GM12892 (cell line): Measurements from ENCODE around the gene EPB41. TPM values are rescaled to one million over a fixed set of nuclear protein-coding genes. Genes with fewer than 3 reads are reported as not detected.
"Not testable (repeated sequence)": the region's sequence is repeated elsewhere in the genome, so short reads cannot be mapped to it uniquely, and the experiment has no call there.

Experiments used
- DNase-seq: peaks from one replicate; pipeline ENCODE4 v3.0.0; 2011; ENCODE audit not compliant: insufficient read length
- FAIRE-seq: peaks from 2 replicates; lab custom pipeline; 2011; peaks lifted over from hg19 to GRCh38; lab: Jason Lieb, UNC
- POLR2A ChIP-seq: IDR thresholded peaks from 2 replicates; pipeline ENCODE4 v1.6.1; 2011; ENCODE audit warnings: low read depth, low read length, control low read depth
- POLR2AphosphoS5 ChIP-seq: IDR thresholded peaks from 2 replicates; pipeline ENCODE4 v1.6.1; 2011; ENCODE audit warnings: low read depth, low read length, control low read depth
- TAF1 ChIP-seq: IDR thresholded peaks from 2 replicates; pipeline ENCODE4 v1.6.1; 2011; ENCODE audit warnings: low read depth, mild to moderate bottlenecking, control low read depth, low read length, borderline replicate concordance
- polyA plus RNA-seq: library from polyadenylated mRNA; unstranded; fragments of >200 nt; gene quantifications from one replicate; pipeline ENCODE4 v1.2.1, GENCODE V29; 2012; ENCODE audit warnings: missing spikeins, inconsistent platforms; ENCODE audit not compliant: missing spikeins

Gene EPB41
- 19.1 TPM for polyA plus RNA-seq

DNA sequence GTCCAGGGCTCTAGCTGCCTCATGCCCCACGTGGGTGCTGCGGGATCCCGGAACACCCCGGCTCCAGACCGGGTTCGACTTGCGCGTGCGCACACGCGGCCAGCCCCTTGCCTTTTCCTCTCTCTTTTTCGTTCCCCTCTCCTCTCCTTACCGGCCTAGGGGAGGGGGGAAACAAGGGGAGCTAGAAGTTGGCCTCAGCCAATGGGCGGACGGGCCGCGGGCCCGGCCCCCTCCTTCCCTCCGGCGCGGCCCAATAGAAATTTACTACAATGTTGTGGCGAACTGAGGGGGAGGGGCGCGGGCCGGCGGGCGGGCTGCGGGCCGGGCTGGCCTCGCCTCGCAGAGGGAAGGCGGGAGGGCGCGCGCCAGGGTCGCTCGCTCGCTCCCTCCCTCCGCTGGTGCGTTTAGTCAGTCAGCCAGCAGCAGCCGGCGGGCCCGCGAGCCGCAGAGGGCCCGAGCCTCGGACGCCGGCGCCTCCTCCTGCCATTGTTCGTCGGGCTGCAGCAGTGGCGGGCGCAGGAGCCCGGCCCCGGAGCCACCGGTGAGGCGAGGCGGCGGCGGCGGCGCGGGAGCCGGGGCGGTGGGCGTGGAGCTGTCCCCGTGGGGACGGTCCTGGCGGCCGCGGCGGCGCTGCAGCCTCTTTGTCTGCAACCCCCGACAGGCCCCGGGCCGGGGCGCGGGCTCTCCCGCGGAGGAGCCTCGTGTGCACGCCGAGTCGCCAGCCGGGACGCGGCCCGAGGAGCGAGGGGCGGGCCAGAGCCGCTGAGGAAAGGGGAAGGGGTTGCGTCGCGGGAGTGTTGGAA lies at the start of gene EPB41:
Gene EPB41 (plus strand): TSS at position 342 of the 803 bp plus-strand sequence. CDS start 72,869 bp downstream, outside the sequence.
- FAIRE-seq: peak; percentile 95
- TF ChIP-seq POLR2AphosphoS5 (no peak), POLR2A (no peak; the same call in 1 of the 2 replicates), TAF1 (0 out of 2 replicates have a peak, but pooled peaks have one; percentile 9)
- peak; percentile 97 for DNase-seq

DNA sequence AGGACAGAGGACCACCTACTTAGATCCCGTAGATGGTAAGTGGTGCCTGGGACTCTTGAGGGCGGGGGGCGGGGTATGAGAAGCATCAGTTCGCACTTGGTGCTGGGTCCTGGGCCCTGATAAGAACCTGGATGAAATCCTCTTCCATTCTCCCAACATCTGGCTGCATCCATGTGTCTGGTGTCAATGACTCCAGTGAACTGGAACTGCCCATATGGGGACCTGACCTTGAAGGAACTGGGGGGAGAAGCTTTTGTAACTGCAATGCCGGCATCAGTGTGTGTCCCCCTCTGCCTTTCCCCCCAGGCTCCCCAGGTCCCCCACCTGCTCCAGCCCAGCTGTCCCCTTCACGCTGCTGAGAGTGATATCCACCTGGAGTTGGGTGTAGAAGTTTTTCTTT lies 49.7 kb upstream of the EPB41 start:
- FAIRE-seq (no peak), DNase-seq (no peak)
- TF ChIP-seq TAF1: no peak
- no peak for TF ChIP-seq POLR2AphosphoS5
- no peak for TF ChIP-seq POLR2A

DNA sequence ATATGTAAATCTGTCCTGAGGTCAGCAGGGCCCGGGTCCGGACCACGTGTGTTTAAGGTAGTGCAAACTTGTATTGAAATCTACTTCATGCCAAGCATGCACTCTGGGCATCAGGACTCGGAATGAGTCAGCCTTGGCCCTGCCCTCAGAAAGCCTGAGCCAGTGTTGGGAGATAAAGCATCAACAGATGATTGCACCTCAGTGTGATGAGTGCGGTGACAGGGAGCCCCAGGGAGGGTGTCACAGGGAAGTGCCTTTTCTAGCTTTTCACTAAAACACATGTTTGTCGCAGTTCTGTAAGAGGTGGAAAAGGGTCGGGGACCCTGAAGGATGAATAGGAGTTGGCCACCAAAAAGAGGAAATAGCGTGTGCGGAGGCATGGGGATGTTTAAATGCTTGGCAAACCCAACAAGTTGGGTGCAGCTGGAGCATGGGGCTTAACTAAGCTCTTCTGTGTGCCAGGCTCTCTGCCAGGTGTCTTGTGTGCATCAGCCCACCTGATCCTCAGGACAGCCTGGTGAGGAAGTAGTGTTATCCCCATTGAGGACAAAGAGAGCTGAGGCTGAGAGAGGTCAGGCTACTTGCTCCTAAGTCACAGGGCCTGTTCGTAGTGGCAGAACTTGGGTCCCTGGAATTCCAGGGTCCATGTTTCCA lies 48.2 kb upstream of the EPB41 start:
- DNase-seq: no peak
- no peak for FAIRE-seq
- no peak for TF ChIP-seq POLR2AphosphoS5
- TF ChIP-seq POLR2A: no peak
- TF ChIP-seq TAF1: no peak

DNA sequence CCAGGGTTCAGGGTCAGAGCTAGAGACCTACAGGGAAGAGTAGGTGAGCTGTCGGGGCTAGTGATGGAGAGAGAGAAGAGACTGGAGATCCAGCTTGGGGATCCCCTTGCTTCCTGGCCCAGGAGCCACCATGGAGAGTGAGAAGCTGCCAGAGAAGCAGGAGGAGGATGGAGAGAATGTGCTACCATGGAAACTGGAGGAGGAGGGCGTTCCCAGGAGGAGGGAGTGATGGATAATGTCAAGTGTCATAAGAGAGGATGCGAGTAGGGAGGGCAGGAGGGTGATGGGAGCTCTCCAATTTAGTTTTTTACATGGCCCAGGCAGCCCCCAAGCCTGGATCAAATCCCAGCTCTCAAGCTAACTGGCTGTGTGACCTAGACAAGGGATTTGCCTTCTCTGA lies 46.5 kb upstream of the EPB41 start:
- DNase-seq (no peak), FAIRE-seq (no peak)
- TF ChIP-seq TAF1 (no peak), POLR2A (no peak), POLR2AphosphoS5 (no peak)

DNA sequence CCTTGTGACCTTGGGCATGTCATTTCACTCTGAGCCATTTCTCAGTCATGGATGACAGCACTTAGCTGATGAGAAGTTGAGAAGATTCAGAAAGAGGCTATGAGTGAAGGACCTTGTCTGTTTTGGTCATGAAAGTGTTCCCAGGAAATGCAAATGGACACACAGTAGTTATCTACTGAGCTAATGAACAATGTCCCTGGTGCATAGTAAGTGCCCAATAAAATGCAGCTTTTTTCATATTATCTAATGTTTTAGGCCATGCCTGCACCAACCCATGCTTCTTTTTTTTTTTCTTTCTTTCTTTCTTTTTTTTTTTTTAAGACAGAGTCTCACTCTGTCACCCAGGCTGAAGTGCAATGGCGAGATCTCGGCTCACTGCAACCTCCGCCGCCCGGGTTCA lies 44.4 kb upstream of the EPB41 start:
- TF ChIP-seq TAF1 (no peak), POLR2AphosphoS5 (no peak), POLR2A (no peak)
- no peak for FAIRE-seq
- no peak for DNase-seq

DNA sequence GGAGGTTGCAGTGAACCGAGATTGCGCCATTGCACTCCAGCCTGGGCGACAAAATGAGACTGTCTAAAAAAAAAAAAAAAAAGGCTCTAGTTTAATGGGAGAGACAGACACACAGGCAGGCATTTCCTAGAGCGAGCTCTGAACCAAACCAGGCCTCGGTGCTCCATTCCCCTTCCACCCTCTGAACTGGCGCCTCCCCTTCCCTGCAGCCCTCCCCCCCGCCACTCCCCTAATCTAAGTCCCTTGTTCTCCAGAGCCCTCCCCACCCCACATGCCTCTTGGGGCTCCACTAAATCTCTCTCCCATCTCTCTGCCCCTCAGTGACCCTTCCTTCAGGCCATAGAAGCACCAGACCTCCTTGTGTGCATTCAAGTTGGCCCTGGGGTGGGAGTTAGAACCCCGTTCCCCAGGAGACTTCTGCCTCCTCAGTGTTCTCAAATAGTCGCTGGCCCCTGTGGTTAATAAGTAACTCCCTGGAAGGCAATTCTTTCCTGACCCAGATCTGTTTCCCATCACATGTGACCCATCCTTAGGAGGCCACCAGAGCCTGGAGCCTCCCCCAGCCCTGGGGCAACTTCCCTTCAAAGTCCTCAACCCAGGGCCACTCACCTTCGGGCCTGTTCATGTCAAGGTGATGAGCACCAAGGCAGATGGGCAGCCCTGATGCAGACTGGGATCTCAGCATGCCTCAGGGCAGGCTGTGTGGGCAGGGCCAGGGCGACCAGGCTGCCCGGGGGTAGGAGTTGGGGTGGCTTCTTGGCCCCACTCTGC lies 42.6 kb upstream of the EPB41 start:
- no peak for FAIRE-seq
- TF ChIP-seq POLR2A: no peak
- no peak for TF ChIP-seq POLR2AphosphoS5
- TF ChIP-seq TAF1: no peak
- no peak for DNase-seq

DNA sequence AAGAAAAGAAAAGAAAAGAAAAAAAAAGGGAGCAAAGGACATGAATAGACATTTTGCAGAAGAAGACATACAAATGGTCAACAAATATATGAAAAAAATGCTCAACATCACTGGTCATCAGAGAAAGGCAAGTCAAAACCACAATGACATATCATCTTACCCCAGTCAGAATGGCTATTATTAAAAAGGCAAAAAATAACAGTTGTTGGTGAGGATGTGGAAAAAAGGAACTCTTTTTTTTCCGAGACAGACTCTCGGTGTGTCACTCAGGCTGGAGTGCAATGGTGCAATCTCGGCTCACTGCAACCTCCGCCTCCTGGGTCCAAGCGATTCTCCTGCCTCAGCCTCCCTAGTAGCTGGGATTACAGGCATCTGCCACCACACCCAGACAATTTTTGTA lies 39.2 kb upstream of the EPB41 start:
- not testable (repeated sequence) for FAIRE-seq, DNase-seq

DNA sequence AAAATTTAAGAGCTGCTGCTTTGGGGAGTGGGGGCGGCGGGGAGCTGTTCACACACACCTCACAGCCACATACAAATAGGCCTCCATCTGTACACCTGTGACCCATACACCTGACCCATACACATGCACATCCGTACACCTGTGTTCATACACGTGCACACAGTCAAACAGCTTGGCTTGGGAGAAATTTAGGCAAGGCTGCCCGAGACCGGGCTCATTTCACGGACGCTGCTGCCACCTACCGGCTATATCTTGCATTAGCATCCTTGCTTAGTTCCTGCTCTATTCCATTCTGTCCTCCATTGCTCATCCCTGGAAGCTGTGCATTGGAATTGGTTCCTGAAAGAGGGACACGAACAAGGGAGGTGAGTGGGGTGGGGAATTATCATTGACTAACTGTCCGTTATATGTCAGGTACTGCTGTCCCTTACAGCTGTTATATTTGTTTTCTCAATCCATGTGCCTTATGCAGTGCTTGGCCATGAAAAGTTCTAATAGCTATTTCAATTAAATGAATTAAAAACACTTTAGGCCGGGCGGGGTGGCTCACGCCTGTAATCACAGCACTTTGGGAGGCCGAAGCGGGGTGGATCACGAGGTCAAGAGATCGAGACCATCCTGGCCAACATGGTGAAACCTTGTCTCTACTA lies 37.1 kb upstream of the EPB41 start:
- FAIRE-seq: peak; percentile 96
- DNase-seq: peak; percentile 60
- TF ChIP-seq POLR2AphosphoS5 (no peak), TAF1 (no peak), POLR2A (no peak)

DNA sequence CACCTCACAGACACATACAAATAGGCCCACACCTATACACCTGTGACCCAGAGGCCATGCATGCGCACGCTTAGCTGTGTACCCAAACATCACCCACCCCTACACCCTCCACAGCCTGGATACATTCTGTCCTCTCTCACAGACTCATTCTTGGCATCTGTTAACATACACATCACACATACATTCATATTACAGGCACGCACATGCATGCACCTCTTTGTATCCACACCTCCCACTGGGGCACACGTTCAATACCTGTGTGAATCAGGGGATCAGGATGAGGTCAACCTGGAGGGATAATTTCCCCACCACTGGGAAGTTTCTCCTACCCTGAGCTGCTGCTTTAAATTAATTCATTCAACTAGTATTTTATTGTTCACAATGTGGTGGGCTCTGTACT lies 35.6 kb upstream of the EPB41 start:
- TF ChIP-seq TAF1 (no peak), POLR2AphosphoS5 (no peak), POLR2A (no peak)
- FAIRE-seq: no peak
- no peak for DNase-seq

DNA sequence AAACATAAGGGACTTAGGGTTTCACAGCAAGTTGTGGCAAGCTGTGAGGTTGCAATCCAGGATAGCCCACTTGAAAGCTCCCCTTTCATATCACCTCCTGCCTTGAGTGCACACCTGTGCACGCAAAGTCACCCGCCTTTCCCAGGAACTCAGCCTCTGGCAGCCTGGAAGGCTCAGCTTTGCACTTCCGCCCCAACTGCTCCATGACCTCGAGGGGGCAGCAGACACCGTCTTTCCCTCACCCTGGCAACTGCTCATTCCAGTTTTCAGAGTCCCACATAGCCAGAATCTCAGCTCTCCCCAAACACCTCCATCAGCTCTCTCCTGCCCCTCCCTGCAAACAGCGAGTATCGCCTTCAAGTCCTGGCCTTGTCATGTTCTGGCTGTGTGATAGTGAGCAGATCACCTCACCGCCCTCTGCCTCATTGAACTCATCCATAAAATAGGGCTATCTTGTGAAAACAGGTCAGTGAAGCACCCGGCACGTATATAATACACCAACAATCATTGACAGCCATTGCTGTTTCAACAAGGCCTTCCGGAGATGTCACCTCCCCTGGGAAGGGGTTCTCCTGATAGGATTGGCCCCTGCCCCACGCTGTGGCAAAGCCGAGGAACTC lies 32.2 kb upstream of the EPB41 start:
- FAIRE-seq (peak; percentile 86), DNase-seq (peak; percentile 48)
- TF ChIP-seq TAF1 (no peak), POLR2AphosphoS5 (no peak), POLR2A (no peak)

DNA sequence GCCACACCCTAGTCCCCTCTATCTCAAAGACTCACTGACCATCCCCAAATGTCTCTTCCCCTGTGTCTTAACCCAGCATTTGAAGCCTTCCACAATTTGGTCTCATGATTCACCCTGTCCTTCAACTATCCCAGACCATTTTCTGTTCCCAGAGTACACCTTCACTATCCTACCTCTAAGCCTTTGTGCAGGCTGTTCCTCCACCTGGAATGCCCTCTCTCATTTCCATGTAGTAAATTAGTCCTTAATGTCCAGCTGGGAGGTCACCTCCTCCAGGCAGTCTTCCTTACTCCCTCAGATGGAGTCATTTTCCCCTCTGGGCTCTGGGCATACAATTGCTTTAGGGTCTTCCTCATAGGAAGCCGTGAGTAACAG lies 31.1 kb upstream of the EPB41 start:
- no peak for TF ChIP-seq POLR2A
- no peak for TF ChIP-seq POLR2AphosphoS5
- TF ChIP-seq TAF1: no peak
- FAIRE-seq (no peak), DNase-seq (no peak)
